HG02678 (cell line): Measurements from ENCODE around the gene METTL3.
A peak's percentile ranks its signal among the peaks of the same experiment; 100 is the strongest.

Source experiments
- ATAC-seq: cut with Tn5 transposase; IDR thresholded peaks from one replicate; pipeline ENCODE4 v1.9.1; 2021; ENCODE audit warnings: mild to moderate bottlenecking, moderate library complexity; ENCODE audit not compliant: unreplicated experiment

Gene METTL3

GRCh38 chr14:21476925-21477681 lies 34.0 kb downstream of the METTL3 start, which contains the start of the genes RAB2B and TOX4:
TSS of gene RAB2B (minus strand) at chr14:21476959. CDS start at chr14:21476872, 87 bp downstream.
TSS of gene TOX4 (plus strand) at chr14:21477195. CDS start at chr14:21477279, 84 bp downstream.
- peak; percentile 100 for ATAC-seq

GRCh38 chr14:21476523-21476924 lies 34.6 kb downstream of the METTL3 start:
- ATAC-seq, result no peak

- ATAC-seq, result no peak
Measured at GRCh38 chr14:21475767-21476522, 35.2 kb downstream of the METTL3 start.

- ATAC-seq, result no peak
Measured at GRCh38 chr14:21467616-21468015, 43.5 kb downstream of the METTL3 start.

GRCh38 chr14:21455912-21456667 lies 55.0 kb downstream of the METTL3 start, which contains the start of gene CHD8:
TSS of gene CHD8 (minus strand) at chr14:21456123. CDS start at chr14:21431643, 24,480 bp downstream.
- peak; percentile 97 for ATAC-seq

GRCh38 chr14:21455592-21455911 lies 55.6 kb downstream of the METTL3 start:
- ATAC-seq, result peak; percentile 13

GRCh38 chr14:21454843-21455544 lies 56.1 kb downstream of the METTL3 start:
- ATAC-seq, result no peak

GRCh38 chr14:21449899-21450216 lies 61.3 kb downstream of the METTL3 start:
- ATAC-seq, result no peak
